Karpas-422 (cell line): ENCODE results near the gene PIAS1. TPM values are rescaled to one million over a fixed set of nuclear protein-coding genes. Genes with fewer than 3 reads are reported as not detected.

Experiments
- DNase-seq: peaks from one replicate; pipeline ENCODE4 v3.0.0-alpha.2; 2015
- H2AFZ ChIP-seq: fragments of 200-600 bp; sonication (generic); 2 replicates; pipeline ENCODE4 v1.6.1; 2014; ENCODE audit warnings: antibody characterized with exemption, low read length, mixed read lengths
- H3K27ac ChIP-seq: fragments of 200-600 bp; sonication (generic); 2 replicates; pipeline ENCODE4 v1.5.1; 2014; ENCODE audit warnings: mild to moderate bottlenecking, low read length, moderate library complexity
- H3K27me3 ChIP-seq: fragments of 200-600 bp; sonication (generic); 2 replicates; pipeline ENCODE4 v1.6.1; 2014; ENCODE audit warnings: low read length, mixed read lengths
- H3K36me3 ChIP-seq: fragments of 200-600 bp; sonication (generic); 2 replicates; pipeline ENCODE4 v1.6.1; 2014; ENCODE audit warnings: low read length, mixed read lengths; ENCODE audit not compliant: insufficient read depth
- H3K4me1 ChIP-seq: fragments of 200-600 bp; sonication (generic); 2 replicates; pipeline ENCODE4 v1.6.1; 2014; ENCODE audit warnings: mild to moderate bottlenecking, low read length, mixed read lengths
- H3K4me2 ChIP-seq: fragments of 200-600 bp; sonication (generic); 2 replicates; pipeline ENCODE4 v1.6.1; 2014; ENCODE audit warnings: low read length, low read depth, mild to moderate bottlenecking; ENCODE audit not compliant: poor library complexity, severe bottlenecking
- H3K4me3 ChIP-seq: fragments of 200-600 bp; sonication (generic); 2 replicates; pipeline ENCODE4 v1.5.1; 2014; ENCODE audit warnings: mild to moderate bottlenecking, antibody characterized with exemption, low read length, mixed read lengths
- H3K79me2 ChIP-seq: fragments of 200-600 bp; sonication (generic); 2 replicates; pipeline ENCODE4 v1.6.1; 2014; ENCODE audit warnings: mild to moderate bottlenecking, low read length, mixed read lengths
- H3K9ac ChIP-seq: fragments of 200-600 bp; sonication (generic); 2 replicates; pipeline ENCODE4 v1.6.0; 2014; ENCODE audit warnings: low read length
- H3K9me2 ChIP-seq: fragments of 200-600 bp; sonication (generic), shearing (Covaris generic); replicated peaks from 2 replicates; pipeline ENCODE4 v1.6.0; 2014; ENCODE audit warnings: mild to moderate bottlenecking, low read length, moderate library complexity; ENCODE audit not compliant: insufficient read depth
- H3K9me3 ChIP-seq: fragments of 300-700, 200-600 bp; sonication (generic); 2 replicates; pipeline ENCODE4 v1.6.1; 2014; ENCODE audit warnings: low read length, mixed read lengths
- H4K20me1 ChIP-seq: fragments of 200-600 bp; sonication (generic); 2 replicates; pipeline ENCODE4 v1.6.1; 2014; ENCODE audit warnings: mild to moderate bottlenecking, antibody characterized with exemption, low read length, low read depth; ENCODE audit not compliant: insufficient read depth
- total RNA-seq: library from RNA; depleted of rRNA; stranded (reverse); fragments of >200 nt; shearing (Covaris generic); gene quantifications from 2 replicates; pipeline ENCODE4 v1.2.3, GENCODE V29; 2014; ENCODE audit warnings: low replicate concordance

PIAS1 gene
- total RNA-seq, 1 experiment from 2014 or later = 106 TPM

DNA sequence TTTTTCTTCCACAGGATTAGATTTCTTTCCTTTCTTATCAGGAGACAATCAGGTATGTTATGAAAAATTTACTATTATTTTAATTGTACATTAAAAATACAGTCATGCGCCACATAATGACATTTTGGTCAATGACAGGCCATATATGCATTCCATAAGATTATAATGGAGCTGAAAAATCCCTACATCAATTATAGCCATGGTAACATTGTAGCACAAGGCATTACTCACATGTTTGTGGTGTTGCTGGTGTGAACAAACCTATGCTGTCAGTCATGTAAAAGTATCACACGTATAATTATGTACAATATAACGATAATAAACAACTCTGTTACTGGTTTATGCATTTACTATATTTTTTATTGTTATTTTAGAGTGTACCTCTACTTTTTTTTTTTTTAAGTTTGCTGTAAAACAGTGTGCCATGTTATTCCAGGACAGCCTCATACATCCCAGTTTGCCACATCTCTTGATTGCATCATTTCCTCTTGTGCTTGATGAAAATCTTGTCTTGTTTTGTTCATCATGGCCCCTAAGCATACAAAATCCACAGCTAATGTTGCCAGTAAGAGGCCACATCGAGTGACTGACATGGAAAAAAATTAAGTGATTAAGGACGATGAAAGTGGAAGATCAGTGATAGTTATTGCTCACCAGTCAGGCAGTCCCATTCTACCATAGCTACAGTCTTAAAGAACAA is 129.7 kb downstream of the PIAS1 start:
- Histone ChIP-seq H3K9me2 (no peaks in the 10 kb centered on the region), H3K27me3 (no peaks in the 10 kb centered on the region), H3K9ac (no peak overlapping the region), H3K4me3 (no peak overlapping the region), H3K4me2 (no peak overlapping the region), H3K79me2 (0 out of 2 replicates have a peak, but pooled peaks cover 4% of the 10 kb centered on the region), H2AFZ (no peak overlapping the region), H3K36me3 (peaks cover 46% of the 10 kb centered on the region), H4K20me1 (no peaks in the 10 kb centered on the region), H3K9me3 (no peaks in the 10 kb centered on the region), H3K27ac (no peak overlapping the region), H3K4me1 (peaks cover 19% of the 10 kb centered on the region)
- DNase-seq = no peak

GRCh38 chr15:68184616-68185480 is 130.7 kb downstream of the PIAS1 start:
- no peak overlapping the region for H3K4me2 ChIP-seq
- H3K27me3 ChIP-seq = no peaks in the 10 kb centered on the region
- H3K9ac ChIP-seq = no peak overlapping the region
- peaks cover 23% of the 10 kb centered on the region for H3K4me1 ChIP-seq
- no peaks in the 10 kb centered on the region for H3K9me2 ChIP-seq
- no peak for DNase-seq
- no peaks in the 10 kb centered on the region for H4K20me1 ChIP-seq
- no peak overlapping the region for H3K27ac ChIP-seq
- H3K4me3 ChIP-seq = no peak overlapping the region
- H3K36me3 ChIP-seq = peaks cover 49% of the 10 kb centered on the region
- H2AFZ ChIP-seq = no peak overlapping the region
- H3K79me2 ChIP-seq = 0 out of 2 replicates have a peak, but pooled peaks cover 4% of the 10 kb centered on the region
- H3K9me3 ChIP-seq = no peaks in the 10 kb centered on the region

GRCh38 chr15:68186671-68187397 is 132.7 kb downstream of the PIAS1 start:
- Histone ChIP-seq H3K9me3 (no peaks in the 10 kb centered on the region), H3K4me2 (no peak overlapping the region), H3K4me3 (no peak overlapping the region), H4K20me1 (no peaks in the 10 kb centered on the region), H3K27me3 (no peaks in the 10 kb centered on the region), H3K27ac (no peak overlapping the region; the same call in 1 of the 2 replicates), H3K9ac (no peak overlapping the region), H3K4me1 (peaks cover 23% of the 10 kb centered on the region), H3K9me2 (no peaks in the 10 kb centered on the region), H2AFZ (no peak overlapping the region), H3K79me2 (0 out of 2 replicates have a peak, but pooled peaks cover 4% of the 10 kb centered on the region), H3K36me3 (peaks cover 53% of the 10 kb centered on the region)
- no peak for DNase-seq

- Histone ChIP-seq H3K9ac (no peak overlapping the region), H3K27me3 (no peaks in the 10 kb centered on the region), H3K27ac (peak overlapping the region; percentile 51; the same call in 1 of the 2 replicates), H3K4me1 (peaks cover 23% of the 10 kb centered on the region), H3K4me3 (no peak overlapping the region), H4K20me1 (no peaks in the 10 kb centered on the region), H3K9me2 (no peaks in the 10 kb centered on the region), H2AFZ (no peak overlapping the region), H3K4me2 (no peak overlapping the region), H3K36me3 (peaks cover 59% of the 10 kb centered on the region), H3K9me3 (no peaks in the 10 kb centered on the region), H3K79me2 (0 out of 2 replicates have a peak, but pooled peaks cover 4% of the 10 kb centered on the region)
- no peak for DNase-seq
Observed at GRCh38 chr15:68187559-68187958, 133.4 kb downstream of the PIAS1 start.

- Histone ChIP-seq H3K79me2 (no peaks in the 10 kb centered on the region), H3K4me3 (no peak overlapping the region), H3K36me3 (peaks cover 56% of the 10 kb centered on the region), H2AFZ (no peak overlapping the region), H3K27ac (peak overlapping the region; percentile 51), H4K20me1 (no peaks in the 10 kb centered on the region), H3K4me1 (peaks cover 23% of the 10 kb centered on the region), H3K27me3 (no peaks in the 10 kb centered on the region), H3K9me2 (no peaks in the 10 kb centered on the region), H3K9me3 (no peaks in the 10 kb centered on the region), H3K9ac (no peak overlapping the region), H3K4me2 (peak overlapping the region; percentile 5)
- no peak for DNase-seq
Observed at GRCh38 chr15:68188647-68189046, 134.5 kb downstream of the PIAS1 start.

DNA sequence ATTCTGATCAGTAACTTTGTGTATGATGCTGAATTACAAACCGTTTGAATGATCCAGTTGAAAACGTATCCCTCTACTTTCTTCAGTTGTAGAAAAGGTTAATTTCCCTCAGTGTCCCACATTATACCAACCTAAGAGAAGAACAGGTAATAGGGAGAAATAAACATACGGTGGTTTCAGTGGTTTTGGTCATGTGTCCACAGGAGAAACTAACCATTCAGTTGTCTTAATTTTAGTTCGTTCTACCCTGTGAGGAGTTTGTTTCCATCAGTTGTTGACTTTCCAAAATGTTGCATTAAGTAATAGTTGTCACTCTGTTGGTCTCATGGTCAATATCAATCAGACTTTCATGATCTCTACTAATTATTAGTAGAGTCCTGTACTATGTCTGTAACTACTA is 135.9 kb downstream of the PIAS1 start:
- H3K27ac ChIP-seq = no peak overlapping the region
- H3K9me3 ChIP-seq = no peaks in the 10 kb centered on the region
- no peaks in the 10 kb centered on the region for H4K20me1 ChIP-seq
- H3K36me3 ChIP-seq = peaks cover 43% of the 10 kb centered on the region
- H2AFZ ChIP-seq = no peak overlapping the region
- H3K9me2 ChIP-seq = no peaks in the 10 kb centered on the region
- no peaks in the 10 kb centered on the region for H3K27me3 ChIP-seq
- no peak overlapping the region for H3K9ac ChIP-seq
- no peaks in the 10 kb centered on the region for H3K79me2 ChIP-seq
- DNase-seq = no peak
- no peak overlapping the region for H3K4me3 ChIP-seq
- H3K4me2 ChIP-seq = no peak overlapping the region
- peaks cover 23% of the 10 kb centered on the region for H3K4me1 ChIP-seq

GRCh38 chr15:68191555-68191954 is 137.4 kb downstream of the PIAS1 start:
- no peak overlapping the region for H3K4me3 ChIP-seq
- DNase-seq = no peak
- H3K36me3 ChIP-seq = peaks cover 45% of the 10 kb centered on the region
- H4K20me1 ChIP-seq = no peaks in the 10 kb centered on the region
- peaks cover 23% of the 10 kb centered on the region for H3K4me1 ChIP-seq
- no peaks in the 10 kb centered on the region for H3K27me3 ChIP-seq
- no peak overlapping the region for H3K4me2 ChIP-seq
- H3K27ac ChIP-seq = no peak overlapping the region
- H3K9me3 ChIP-seq = no peaks in the 10 kb centered on the region
- H3K9ac ChIP-seq = no peak overlapping the region
- no peaks in the 10 kb centered on the region for H3K9me2 ChIP-seq
- no peaks in the 10 kb centered on the region for H3K79me2 ChIP-seq
- no peak overlapping the region for H2AFZ ChIP-seq

DNA sequence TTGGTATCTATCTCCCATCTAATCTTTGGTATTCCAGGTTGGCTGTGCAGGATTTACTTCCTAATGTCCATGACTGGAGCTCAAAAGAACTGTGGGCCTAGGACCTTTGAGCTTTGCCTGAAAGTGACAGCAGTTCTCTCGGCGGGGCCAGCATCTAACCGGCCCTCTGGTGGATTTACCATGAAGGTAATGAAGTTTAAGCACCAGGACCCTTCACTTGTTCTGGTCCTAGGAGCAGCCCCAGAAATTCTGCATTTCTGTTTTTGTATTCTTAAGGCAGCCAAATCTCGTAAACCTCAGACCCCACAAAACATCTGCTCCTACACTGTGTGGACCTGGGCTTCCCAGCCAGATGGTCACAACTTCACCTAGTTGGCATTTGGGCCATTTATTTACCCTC is 138.0 kb downstream of the PIAS1 start:
- no peak overlapping the region for H3K9ac ChIP-seq
- no peaks in the 10 kb centered on the region for H3K79me2 ChIP-seq
- H3K4me3 ChIP-seq = no peak overlapping the region
- peaks cover 21% of the 10 kb centered on the region for H3K4me1 ChIP-seq
- no peaks in the 10 kb centered on the region for H3K27me3 ChIP-seq
- H3K36me3 ChIP-seq = peaks cover 45% of the 10 kb centered on the region
- DNase-seq = no peak
- no peaks in the 10 kb centered on the region for H3K9me2 ChIP-seq
- H3K27ac ChIP-seq = no peak overlapping the region
- H3K9me3 ChIP-seq = no peaks in the 10 kb centered on the region
- no peaks in the 10 kb centered on the region for H4K20me1 ChIP-seq
- H2AFZ ChIP-seq = no peak overlapping the region
- no peak overlapping the region for H3K4me2 ChIP-seq
